K562 (cell line): ENCODE results near the gene PNPLA2. TPM values are rescaled to one million over a fixed set of nuclear protein-coding genes. Genes with fewer than 3 reads are reported as not detected.

Experiments
- ARID2 ChIP-seq: fragments of 450-650 bp; IDR thresholded peaks from 2 replicates; pipeline ENCODE4 v1.6.1; 2017; ENCODE audit warnings: antibody characterized with exemption, mild to moderate bottlenecking
- BMI1 ChIP-seq: fragments of 150-350 bp; IDR thresholded peaks from 2 replicates; pipeline ENCODE4 v1.6.1; 2014; ENCODE audit warnings: low read length
- CREBBP ChIP-seq: IDR thresholded peaks from one replicate; pipeline ENCODE4 v1.6.1; 2012; ENCODE audit warnings: low read depth, mild to moderate bottlenecking, control low read depth, inconsistent platforms, low read length
- EGR1 ChIP-seq: fragments of 450-650 bp; conservative IDR thresholded peaks from 2 replicates; pipeline ENCODE4 v1.6.1; 2017; ENCODE audit warnings: mild to moderate bottlenecking
- FOXA3 ChIP-seq, 2 experiments: fragments of 450-650 bp in 1 of 2; sonication (generic) in 1 of 2; formaldehyde crosslinking; IDR thresholded peaks in 1 of 2; conservative IDR thresholded peaks in 1 of 2; 2 replicates each; pipeline versions ENCODE4 v1.4.0 to v1.8.0; 2020 to 2022; ENCODE audit warnings: mild to moderate bottlenecking in 2 of 2, missing genetic modification reagents in 1 of 2
- FOXM1 ChIP-seq, 2 experiments: fragments of 450-650 bp in 1 of 2; sonication (generic) in 1 of 2; formaldehyde crosslinking in 1 of 2; IDR thresholded peaks; 2 replicates each; pipeline versions ENCODE4 v1.6.1 to v1.9.0; 2017 to 2022; ENCODE audit warnings: low read depth in 2 of 2, mild to moderate bottlenecking in 2 of 2, missing genetic modification reagents in 1 of 2, moderate library complexity in 1 of 2
- GABPA ChIP-seq: fragments of 200-800 bp; sonication (Bioruptor generic); conservative IDR thresholded peaks from 2 replicates; pipeline ENCODE4 v1.6.1; 2016; ENCODE audit warnings: low read depth, missing genetic modification characterization, missing compliant biosample characterization
- HMGN3 ChIP-seq: IDR thresholded peaks from 2 replicates; pipeline ENCODE4 v1.6.1; 2011; ENCODE audit warnings: borderline replicate concordance, low read depth, mild to moderate bottlenecking, mixed read lengths, low read length; ENCODE audit not compliant: insufficient read length; ENCODE audit errors: extremely low read depth
- KHSRP ChIP-seq: fragments of 450-650 bp; IDR thresholded peaks from 2 replicates; pipeline ENCODE4 v1.6.1; 2017
- NFE2L1 ChIP-seq: fragments of 450-650 bp; IDR thresholded peaks from 2 replicates; pipeline ENCODE4 v1.6.1; 2016; ENCODE audit warnings: missing genetic modification characterization, low read depth, mild to moderate bottlenecking, missing compliant biosample characterization, moderate library complexity, borderline replicate concordance
- NR4A1 ChIP-seq, 2 experiments: fragments of 250-450 bp in 1 of 2; fragments of 450-650 bp in 1 of 2; sonication (Bioruptor Pico) in 1 of 2; IDR thresholded peaks; 2 replicates each; pipeline versions ENCODE4 v1.4.0 to v1.6.1; 2016 to 2020; ENCODE audit warnings: mild to moderate bottlenecking in 2 of 2, missing compliant biosample characterization in 1 of 2, missing genetic modification characterization in 1 of 2, moderate library complexity in 1 of 2
- POLR3A ChIP-seq: IDR thresholded peaks from 2 replicates; pipeline ENCODE4 v1.6.1; 2011; ENCODE audit warnings: borderline replicate concordance, mild to moderate bottlenecking, moderate library complexity; ENCODE audit not compliant: insufficient read length, insufficient read depth; ENCODE audit errors: extremely low read depth
- RBM17 ChIP-seq: fragments of 200-400 bp; formaldehyde crosslinking; IDR thresholded peaks from 2 replicates; pipeline ENCODE4 v1.6.1; 2017; ENCODE audit warnings: low read depth, mild to moderate bottlenecking, low read length, borderline replicate concordance
- SAP30 ChIP-seq: fragments of 200-600 bp; sonication (generic); IDR thresholded peaks from 2 replicates; pipeline ENCODE4 v1.6.1; 2012; ENCODE audit warnings: borderline replicate concordance, low read depth, mild to moderate bottlenecking, moderate library complexity, low read length, control low read depth, inconsistent platforms; ENCODE audit not compliant: insufficient read depth, poor library complexity, severe bottlenecking
- SETDB1 ChIP-seq: IDR thresholded peaks from one replicate; pipeline ENCODE4 v1.6.1; 2012; ENCODE audit warnings: low read length, control low read depth, inconsistent platforms
- SIN3A ChIP-seq, 2 experiments: fragments of 150-350 bp in 1 of 2; IDR thresholded peaks; 2 replicates each; pipeline ENCODE4 v1.6.1; 2011 to 2016; ENCODE audit warnings: borderline replicate concordance in 2 of 2, low read depth in 2 of 2, low read length in 2 of 2, mild to moderate bottlenecking in 2 of 2, moderate library complexity in 2 of 2; ENCODE audit not compliant: control insufficient read depth in 1 of 2
- SMAD2 ChIP-seq: fragments of 150-350 bp; IDR thresholded peaks from 2 replicates; pipeline ENCODE4 v1.6.1; 2014; ENCODE audit warnings: low read depth, mild to moderate bottlenecking, low read length
- SMAD3 ChIP-seq: fragments of 450-650 bp; formaldehyde crosslinking; conservative IDR thresholded peaks from 2 replicates; pipeline ENCODE4 v1.4.0; 2020; ENCODE audit warnings: mild to moderate bottlenecking
- SMARCA4 ChIP-seq: fragments of 450-650 bp; IDR thresholded peaks from 2 replicates; pipeline ENCODE4 v1.6.1; 2016
- SMARCB1 ChIP-seq: IDR thresholded peaks from 2 replicates; pipeline ENCODE4 v1.6.1; 2011; ENCODE audit warnings: improper control_type of control experiment, low read depth; ENCODE audit not compliant: insufficient read length
- SRF ChIP-seq, 2 experiments: fragments of 250-450, 450-650 bp in 1 of 2; sonication (Bioruptor Pico) in 1 of 2; sonication (generic) in 1 of 2; formaldehyde crosslinking; IDR thresholded peaks; 2 replicates each; pipeline versions ENCODE4 v1.5.0 to v1.5.1; 2020 to 2022; ENCODE audit warnings: mild to moderate bottlenecking in 1 of 2, missing genetic modification reagents in 1 of 2
- SUPT5H ChIP-seq: fragments of 450-650 bp; IDR thresholded peaks from 2 replicates; pipeline ENCODE4 v1.6.1; 2016
- YBX1 ChIP-seq: fragments of 450-650 bp; IDR thresholded peaks from 2 replicates; pipeline ENCODE4 v1.7.1; 2016; ENCODE audit warnings: mild to moderate bottlenecking
- ZMIZ1 ChIP-seq, 2 experiments: fragments of 150-350 bp in 1 of 2; IDR thresholded peaks; 2 replicates each; pipeline ENCODE4 v1.6.1; 2012 to 2016; ENCODE audit warnings: low read depth in 2 of 2, low read length in 2 of 2, mild to moderate bottlenecking in 1 of 2, moderate library complexity in 1 of 2
- polyA plus RNA-seq, 8 experiments: library from polyadenylated mRNA; depleted of rRNA in 4 of 8; stranded (reverse) in 5 of 8; unstranded in 3 of 8; fragments of >200 nt; fragmentation: Nextera tagmentation in 2 of 8; fragmentation: Illumina TruSeq in 1 of 8; extraction: Ambion mirVana in 2 of 8; extraction: Trizol in 1 of 8; gene quantifications; 2 replicates each; pipeline versions ENCODE4 v1.2.1 to v1.2.3, GENCODE V29; 2011 to 2014; ENCODE audit warnings: inconsistent platforms in 1 of 8, missing spikeins in 1 of 8
- total RNA-seq, 7 experiments: library from RNA; depleted of rRNA in 6 of 7; stranded (reverse); fragments of >200 nt in 6 of 7; fragmentation: Illumina TruSeq in 2 of 7; extraction: Trizol in 2 of 7; gene quantifications; 2 replicates each; pipeline versions ENCODE4 v1.2.1 to v1.2.3, GENCODE V29; 2011 to 2021; ENCODE audit warnings: low replicate concordance in 1 of 7

Gene PNPLA2
- total and polyA plus RNA-seq, 9 of the 15 experiments (the other 6 are each of a cell fraction or from before 2014, with no cell fraction given), result 0.39 to 87.1 (median 8.4) TPM

- TF ChIP-seq ZMIZ1 (IDR thresholded peaks at IDR 0.05; ENCODE audit: low read depth in 2 of 2, low read length in 2 of 2) (no peak), SMARCA4 (no peak), NR4A1 (CRISPR knock-in tag; IDR thresholded peaks at IDR 0.05) (no peak), NR4A1 (tag; IDR thresholded peaks at IDR 0.05) (no peak), SUPT5H (peak; percentile 44; the same call in 1 of the 2 replicates), YBX1 (no peak), BMI1 (no peak), SMARCB1 (no peak), ARID2 (no peak), POLR3A (no peak), SMAD3 (no peak), SAP30 (peak; percentile 86), FOXA3 (CRISPR knock-in tag; conservative IDR thresholded peaks at IDR 0.05 in 1 of 2, IDR thresholded peaks at IDR 0.05 in 1 of 2) (no peak), SETDB1 (no peak), CREBBP (no peak), EGR1 (no peak), HMGN3 (peak; percentile 53), SRF (CRISPR knock-in tag; IDR thresholded peaks at IDR 0.05) (no peak), GABPA (tag) (peak; percentile 34), SIN3A (IDR thresholded peaks at IDR 0.05; ENCODE audit: borderline replicate concordance in 2 of 2, control insufficient read depth in 1 of 2, low read depth in 2 of 2, low read length in 2 of 2) (peak in 1 of 2 experiments; percentile 79; a peak in 2 of 4 replicates), KHSRP (no peak), RBM17 (no peak), SMAD2 (no peak), NFE2L1 (no peak), FOXM1 (IDR thresholded peaks at IDR 0.05; ENCODE audit: low read depth) (no peak), FOXM1 (CRISPR knock-in tag; IDR thresholded peaks at IDR 0.05; ENCODE audit: low read depth) (no peak)
These were observed 22.8 kb upstream of the PNPLA2 start (continued) for GRCh38 chr11:795634-796564.
